Stimulated activated CD8-positive, alpha-beta memory T cell treated with anti-CD3 and anti-CD28 coated beads, Interleukin-4, amount 100 ng/mL, for 48 hours (primary cell): Measurements from ENCODE around the gene LRRC75A.
"Not testable (repeated sequence)": the region's sequence is repeated elsewhere in the genome, so short reads cannot be mapped to it uniquely, and the experiment has no call there.

Experiments used
- DNase-seq: peaks from one replicate; pipeline ENCODE4 v3.0.0-alpha.2; 2020

Gene LRRC75A

DNA sequence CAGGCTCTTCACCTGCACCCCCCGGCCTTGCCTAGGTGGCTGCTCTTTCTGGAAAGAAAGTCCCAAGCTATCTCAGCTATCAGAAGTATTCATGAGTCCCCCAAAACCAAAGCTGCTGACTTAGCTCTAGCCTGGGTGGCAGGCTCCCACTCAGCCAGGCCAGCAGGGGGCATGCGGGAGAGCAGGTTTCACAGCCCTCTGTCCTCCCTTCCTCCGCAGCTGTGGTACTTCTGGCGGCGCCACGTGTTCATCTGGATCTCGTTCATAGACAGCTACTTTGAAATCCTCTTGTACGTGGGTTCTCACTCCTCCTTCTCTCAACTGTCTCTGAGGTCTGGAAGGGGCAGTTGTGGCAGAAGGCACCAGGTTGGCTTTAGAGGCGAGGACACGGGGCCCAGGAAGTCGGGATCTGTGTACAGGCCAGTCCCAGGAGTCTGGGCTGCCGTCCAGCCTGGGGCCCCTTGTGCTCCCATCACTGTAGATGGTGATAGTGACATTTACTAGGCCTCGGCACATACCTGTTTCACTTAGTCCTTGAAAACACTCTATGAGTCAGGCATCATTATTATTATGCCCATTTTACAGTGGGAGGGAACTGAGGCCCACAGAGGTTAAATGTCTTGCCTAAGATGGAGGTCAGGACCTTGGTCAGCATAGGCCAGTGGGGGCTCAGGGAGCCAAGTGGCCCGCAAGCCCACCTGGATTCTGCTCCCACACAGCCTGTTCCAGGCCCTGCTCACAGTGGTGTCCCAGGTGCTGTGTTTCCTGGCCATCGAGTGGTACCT, 63.7 kb downstream of the LRRC75A start:
- peak; percentile 78 for DNase-seq

GRCh38 chr17:16427020-16427419, 65.0 kb downstream of the LRRC75A start:
- no peak for DNase-seq

DNA sequence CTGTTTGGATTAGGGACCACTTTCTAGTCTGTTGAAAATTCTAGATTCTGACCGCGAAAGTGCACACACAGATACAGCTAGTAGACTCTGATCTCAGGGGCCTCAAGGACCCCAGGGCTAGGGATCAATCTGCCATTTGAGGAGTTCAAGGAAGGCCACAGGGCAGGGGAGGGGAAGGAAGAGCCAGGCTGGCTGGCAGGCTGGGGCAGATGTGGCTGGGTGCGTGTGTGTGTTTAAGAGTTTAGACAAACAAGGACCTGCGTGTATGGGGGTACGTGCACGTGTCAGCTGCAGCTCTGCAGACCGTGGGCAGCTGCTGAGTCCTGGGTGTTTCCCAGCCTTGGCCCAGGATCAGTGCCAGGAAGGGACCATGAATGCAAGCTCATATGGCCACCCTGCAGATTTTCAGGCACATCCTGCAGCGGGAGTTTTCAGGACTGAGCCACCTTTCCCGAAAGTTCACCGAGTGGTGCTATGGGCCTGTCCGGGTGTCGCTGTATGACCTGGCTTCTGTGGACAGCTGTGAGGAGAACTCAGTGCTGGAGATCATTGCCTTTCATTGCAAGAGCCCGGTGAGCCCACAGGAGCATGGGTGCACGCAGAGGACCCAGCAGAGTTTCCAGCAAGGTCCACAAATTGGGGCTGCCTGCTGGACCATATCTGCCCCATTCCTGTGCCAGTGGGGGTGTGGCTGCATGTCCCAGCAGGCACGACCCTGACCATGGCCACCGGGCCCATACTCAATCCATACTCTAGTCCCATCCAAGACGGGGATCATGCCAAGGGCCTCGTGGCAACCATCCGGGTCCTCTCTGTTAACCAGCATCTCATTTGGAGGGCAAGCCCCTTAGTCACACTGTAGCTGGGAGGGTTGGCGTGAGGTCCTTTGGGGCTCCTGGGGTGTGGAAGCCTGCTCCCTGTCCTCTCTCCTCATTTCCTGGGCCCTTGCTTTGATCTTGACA, 66.0 kb downstream of the LRRC75A start:
- DNase-seq, result no peak

DNA sequence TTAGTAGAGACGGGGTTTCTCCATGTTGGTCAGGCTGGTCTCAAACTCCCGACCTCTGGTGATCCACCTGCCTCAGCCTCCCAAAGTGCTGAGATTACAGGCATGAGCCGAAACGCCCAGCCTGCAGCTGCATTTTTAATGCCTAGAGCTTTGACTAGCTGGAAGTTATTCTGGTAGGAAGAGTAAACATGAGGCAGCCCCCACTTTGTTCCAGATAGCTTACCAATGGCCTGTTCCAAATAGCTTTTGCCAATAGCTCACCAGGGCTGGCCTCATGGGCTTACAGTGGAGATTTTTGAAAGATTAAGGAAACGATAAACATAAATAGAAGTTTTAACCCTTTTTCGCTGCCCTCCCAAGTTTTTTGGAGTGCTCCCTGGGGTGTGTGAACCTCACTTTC, 66.8 kb downstream of the LRRC75A start:
- no peak for DNase-seq

DNA sequence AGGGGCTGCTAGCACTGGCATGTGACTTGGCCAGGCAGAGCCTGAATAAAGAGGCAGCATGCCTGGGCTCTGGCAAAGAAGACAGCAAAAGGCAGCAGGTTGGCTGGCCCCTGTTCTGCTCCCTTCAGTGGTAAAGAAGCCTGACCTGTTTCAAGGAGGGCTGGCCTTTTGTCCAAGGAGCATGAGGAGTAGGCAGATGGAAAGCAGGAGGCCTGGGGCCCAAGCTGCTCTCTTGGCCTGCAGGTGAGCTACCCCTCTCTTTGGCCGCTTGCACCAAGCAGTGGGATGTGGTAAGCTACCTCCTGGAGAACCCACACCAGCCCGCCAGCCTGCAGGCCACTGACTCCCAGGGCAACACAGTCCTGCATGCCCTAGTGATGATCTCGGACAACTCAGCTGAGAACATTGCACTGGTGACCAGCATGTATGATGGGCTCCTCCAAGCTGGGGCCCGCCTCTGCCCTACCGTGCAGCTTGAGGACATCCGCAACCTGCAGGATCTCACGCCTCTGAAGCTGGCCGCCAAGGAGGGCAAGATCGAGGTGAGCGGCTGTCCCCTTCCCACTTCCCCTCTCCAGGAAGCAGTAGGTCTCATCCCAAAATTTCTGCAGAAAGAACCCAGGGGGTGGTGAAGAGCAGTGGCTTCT, 68.6 kb downstream of the LRRC75A start:
- no peak for DNase-seq

GRCh38 chr17:16422416-16422815, 69.6 kb downstream of the LRRC75A start:
- DNase-seq, result no peak

DNA sequence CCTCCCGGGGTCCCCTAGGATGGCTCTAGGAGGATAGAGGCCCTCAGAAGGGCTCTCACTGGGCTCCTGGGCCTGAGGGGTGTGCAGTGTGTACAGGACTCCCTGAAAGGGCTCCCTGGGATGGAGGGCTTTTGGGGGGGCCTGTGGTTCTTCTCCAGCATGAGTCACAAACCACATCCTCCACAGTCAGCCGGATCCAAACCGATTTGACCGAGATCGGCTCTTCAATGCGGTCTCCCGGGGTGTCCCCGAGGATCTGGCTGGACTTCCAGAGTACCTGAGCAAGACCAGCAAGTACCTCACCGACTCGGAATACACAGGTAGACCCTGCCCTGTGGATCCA, 72.1 kb downstream of the LRRC75A start:
- DNase-seq, result peak; percentile 79

DNA sequence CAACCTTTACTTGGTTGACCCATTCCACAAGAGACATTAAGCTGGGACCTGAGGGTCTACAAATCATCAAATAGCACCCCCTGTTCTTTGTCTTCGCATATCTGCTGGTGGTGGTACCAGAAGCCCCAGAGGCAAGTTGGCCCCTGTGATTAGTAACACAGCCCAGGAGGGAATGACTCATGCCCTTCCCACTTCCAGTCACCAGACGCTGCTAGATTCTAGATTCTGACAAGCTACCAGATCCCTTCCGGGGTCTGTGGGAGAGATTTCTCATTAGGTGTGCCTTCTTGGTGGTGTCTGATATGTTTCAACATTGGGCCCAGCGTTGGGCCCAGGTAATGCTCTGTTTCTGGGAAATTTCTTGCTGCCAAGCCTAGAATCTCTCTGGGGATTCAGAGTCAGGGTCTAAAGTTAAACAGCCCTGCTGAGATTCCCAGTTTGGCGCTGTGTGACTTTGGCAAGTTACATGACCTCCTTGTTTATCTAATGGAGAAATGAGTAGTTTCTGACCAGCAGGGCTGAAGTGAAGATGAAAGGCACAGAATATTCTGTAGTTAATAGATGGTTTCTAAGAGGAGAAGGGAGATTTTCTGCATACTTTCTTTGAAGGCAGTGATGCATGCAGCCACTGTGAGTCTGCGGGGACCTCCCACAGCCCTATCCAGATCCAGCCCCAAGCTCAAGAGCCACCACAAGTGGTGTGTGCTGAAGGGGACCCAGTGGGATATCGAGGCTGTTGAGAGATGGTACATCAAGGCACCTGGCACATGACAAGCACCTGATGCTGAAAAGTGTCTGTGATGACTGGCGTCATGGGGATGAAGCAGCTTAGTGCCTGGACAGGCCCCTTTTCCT, 72.7 kb downstream of the LRRC75A start:
- peak; percentile 78 for DNase-seq

DNA sequence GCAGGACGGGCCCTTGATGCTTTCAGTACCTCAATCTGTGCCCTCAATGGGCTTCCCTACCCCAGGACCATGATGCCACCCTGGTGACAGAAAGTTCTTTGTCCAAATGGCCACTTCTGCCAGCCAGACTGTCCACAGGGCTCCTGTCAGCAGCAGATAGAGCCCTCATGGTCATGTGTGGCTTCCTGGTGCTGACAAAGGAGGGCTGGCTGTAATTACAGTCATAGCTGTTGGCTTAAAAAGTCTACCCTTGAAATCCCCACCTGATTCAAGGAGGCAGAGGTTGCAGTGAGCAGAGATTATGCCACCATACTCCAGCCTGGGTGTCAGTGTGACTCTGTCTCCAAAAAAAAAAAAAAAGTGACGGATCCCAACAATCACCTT, 73.3 kb downstream of the LRRC75A start:
- DNase-seq, result peak; percentile 46

DNA sequence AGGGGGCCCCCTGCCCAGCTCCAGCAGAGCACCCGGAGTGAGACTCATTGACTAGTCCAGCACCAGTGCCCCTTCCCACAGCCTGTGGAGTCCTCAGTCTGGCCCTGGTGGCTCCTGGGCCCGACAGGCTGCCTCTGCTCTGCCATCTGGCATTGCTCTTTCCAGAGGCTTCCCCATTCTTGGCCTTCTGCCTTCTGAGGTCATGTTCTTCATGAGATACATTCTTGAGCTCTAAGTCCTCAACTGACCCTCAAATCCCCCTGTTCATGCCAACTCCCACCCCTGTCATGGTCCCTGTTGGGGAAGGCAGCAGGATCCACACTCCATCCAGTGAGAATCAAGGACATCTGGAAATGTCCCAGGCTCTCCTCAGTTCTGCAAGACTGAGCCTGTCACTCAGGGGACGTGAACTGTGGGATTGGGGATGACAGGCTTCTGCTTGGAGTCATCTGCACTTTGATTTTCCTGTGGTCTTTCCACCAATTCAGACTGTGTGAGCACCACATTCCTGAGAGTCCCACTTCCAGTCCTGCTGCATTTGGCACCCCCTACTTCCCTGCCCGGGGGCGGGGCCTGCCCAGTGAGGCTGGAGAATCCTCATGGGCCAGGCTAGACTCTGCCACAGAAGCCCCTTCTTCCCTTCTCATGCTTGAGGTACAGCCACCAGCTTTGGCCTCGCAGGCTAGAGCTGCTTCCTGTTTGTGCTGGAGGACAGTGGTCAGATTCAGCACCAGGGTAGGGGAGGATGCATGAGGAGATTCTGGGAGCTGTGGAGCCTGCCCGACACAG, 73.9 kb downstream of the LRRC75A start:
- DNase-seq, result no peak

GRCh38 chr17:16417399-16417798, 74.6 kb downstream of the LRRC75A start:
- DNase-seq, result no peak

DNA sequence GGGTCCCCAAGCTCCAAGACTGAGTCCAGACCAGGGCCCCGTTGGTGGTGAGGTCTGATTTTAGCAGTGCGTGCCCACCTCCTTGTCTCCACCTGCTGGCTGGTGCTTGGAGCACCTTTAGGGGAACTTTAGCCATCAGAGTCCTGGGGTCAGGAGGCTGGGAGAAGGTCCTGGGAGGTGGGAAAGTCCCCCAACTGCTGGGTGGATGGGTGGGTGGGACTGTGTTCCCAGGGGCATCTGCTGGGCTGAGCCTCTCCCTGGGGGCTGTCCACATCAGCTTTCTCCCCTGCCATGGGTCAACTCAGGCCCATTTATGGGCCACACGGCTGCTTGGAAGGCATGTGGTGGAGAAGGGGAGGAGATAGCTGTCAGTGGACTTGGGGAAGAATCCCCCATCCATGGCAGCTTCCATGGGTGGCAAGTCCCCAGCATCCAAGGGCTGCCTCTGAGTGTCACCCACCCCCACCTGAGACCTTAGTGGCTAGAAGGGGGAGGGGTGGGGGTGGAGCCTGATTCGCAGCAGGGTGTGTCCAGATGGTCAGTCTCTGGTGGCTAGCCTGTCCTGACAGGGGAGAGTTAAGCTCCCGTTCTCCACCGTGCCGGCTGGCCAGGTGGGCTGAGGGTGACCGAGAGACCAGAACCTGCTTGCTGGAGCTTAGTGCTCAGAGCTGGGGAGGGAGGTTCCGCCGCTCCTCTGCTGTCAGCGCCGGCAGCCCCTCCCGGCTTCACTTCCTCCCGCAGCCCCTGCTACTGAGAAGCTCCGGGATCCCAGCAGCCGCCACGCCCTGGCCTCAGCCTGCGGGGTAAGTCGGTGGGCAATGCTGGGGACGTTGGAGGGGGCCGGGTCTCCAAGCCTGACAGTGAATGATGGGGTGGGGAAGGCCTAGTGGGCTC, 76.7 kb downstream of the LRRC75A start, which contains the start of gene TRPV2:
TRPV2 (plus strand) TSS at position 541 of the 894 bp plus-strand sequence. CDS start 2,098 bp downstream, outside the sequence.
- DNase-seq, result peak; percentile 72

- peak; percentile 50 for DNase-seq
Measured at GRCh38 chr17:16407911-16408588, 83.9 kb downstream of the LRRC75A start.

- no peak for DNase-seq
Measured at GRCh38 chr17:16406742-16407674, 85.0 kb downstream of the LRRC75A start.

GRCh38 chr17:16403847-16404246, 88.1 kb downstream of the LRRC75A start:
- DNase-seq, result not testable (repeated sequence)

DNA sequence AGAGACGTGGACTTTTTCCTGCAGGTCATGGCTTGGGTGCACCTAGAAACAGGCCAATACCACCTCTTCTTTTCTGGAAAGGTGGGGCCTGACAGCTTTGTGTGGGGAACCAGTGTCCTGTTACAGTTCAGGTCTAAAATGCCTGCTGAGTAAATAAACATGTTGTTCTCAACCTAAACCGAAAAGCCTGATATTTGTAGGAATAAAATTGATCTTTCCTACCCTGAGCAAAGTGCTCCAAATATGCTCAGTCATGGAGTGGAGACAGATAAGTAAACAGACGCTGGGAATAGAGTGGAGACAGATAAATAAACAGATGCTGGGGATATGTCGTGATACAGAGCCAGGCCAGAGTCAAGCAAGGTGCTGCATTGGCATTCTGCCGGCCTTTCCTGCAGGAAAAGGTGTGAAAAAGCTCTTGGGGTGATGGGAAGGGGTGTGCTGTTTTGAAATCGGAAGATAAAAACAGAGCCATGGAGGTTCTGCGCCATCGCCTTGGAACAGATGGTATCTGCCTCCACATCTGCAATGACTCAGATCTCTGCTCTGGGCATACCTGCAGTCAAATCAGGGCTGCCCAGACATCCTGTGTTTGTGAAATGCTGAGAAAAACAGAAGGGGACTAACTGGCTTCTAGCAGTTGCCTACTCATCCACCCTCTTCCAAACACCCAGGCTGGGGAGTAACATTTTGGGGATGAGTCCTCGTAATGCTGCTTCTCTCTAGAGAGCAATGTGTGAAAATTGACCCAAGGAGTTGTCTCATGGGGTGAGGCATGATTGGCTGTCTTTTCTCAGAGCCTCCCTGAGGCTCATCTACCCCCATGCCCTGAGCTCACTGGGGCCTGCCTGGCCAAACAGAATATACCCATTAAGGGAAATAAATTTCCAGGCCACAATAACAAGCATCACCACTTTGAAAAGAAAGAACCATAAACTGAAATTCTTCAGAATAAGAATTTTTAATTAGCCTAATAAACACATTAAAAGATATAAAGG, 93.4 kb downstream of the LRRC75A start:
- no peak for DNase-seq

DNA sequence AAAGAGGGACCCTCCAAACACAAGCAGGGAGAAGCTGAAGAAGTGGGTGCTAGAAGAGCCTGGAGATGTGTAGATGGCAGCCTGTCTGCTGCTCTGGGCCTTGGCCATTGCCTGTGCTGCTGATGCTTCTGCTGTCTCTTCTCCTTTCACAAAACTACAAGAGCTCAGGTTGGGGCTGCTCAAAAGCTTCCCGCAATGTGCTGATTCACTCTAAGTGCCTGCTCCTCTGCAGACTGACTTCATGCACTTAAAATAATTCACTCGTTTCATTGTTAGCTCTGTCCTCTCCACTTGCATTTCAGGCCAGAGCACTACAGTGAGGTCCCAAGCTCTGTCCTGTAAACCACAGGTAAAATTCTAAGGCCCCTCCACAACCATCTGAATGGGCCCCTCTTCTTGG, 95.3 kb downstream of the LRRC75A start:
- DNase-seq, result not testable (repeated sequence)
